Measurements from ENCODE around the gene CAMSAP1. TPM values are rescaled to one million over a fixed set of nuclear protein-coding genes. Genes with fewer than 3 reads are reported as not detected.

The CAMSAP1 gene
- total and polyA plus RNA-seq, 2 donors from 2014 or later: 3.3 to 38.6 TPM

DNA sequence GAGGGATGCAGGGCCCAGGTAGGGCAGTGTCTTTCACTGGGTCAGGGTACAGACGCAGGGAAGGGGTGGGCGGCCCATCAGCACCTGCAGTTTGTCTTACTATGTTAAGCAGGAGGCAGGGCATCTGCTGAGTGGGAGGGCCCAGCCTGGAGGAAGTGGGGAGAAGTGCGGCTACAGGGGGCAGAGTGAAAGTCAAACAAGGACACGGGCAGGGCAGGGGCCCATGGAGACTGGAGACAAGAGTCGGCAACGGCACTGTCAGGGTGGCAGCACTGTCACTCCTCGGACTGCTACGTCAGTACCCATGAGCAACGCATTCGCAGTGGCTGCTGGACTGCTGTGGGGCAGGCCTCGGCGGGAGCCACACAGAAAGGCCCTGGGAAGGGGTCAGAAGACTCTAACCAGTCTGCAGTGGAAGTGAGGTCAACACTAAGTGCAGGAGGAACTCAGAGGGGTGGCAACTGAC lies 19.7 kb downstream of the CAMSAP1 start:
- TF ChIP-seq, protein P1, sequence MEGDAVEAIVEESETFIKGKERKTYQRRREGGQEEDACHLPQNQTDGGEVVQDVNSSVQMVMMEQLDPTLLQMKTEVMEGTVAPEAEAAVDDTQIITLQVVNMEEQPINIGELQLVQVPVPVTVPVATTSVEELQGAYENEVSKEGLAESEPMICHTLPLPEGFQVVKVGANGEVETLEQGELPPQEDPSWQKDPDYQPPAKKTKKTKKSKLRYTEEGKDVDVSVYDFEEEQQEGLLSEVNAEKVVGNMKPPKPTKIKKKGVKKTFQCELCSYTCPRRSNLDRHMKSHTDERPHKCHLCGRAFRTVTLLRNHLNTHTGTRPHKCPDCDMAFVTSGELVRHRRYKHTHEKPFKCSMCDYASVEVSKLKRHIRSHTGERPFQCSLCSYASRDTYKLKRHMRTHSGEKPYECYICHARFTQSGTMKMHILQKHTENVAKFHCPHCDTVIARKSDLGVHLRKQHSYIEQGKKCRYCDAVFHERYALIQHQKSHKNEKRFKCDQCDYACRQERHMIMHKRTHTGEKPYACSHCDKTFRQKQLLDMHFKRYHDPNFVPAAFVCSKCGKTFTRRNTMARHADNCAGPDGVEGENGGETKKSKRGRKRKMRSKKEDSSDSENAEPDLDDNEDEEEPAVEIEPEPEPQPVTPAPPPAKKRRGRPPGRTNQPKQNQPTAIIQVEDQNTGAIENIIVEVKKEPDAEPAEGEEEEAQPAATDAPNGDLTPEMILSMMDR (IDR thresholded peaks at IDR 0.05; ENCODE audit: borderline replicate concordance, extremely low read depth, insufficient read depth): no peak
- H3K9me3 ChIP-seq (ENCODE audit: control insufficient read depth in 2 of 3, insufficient read depth in 1 of 3, low read length in 3 of 3): no peaks in the 10 kb centered on the region
- no peak overlapping the region for H3K27ac ChIP-seq (ENCODE audit: low read depth in 2 of 2, low read length in 2 of 2)
- FAIRE-seq: no peak
- DNase-seq: no peak
- intact Hi-C loops (cut with DNase I): no loop called here
- no peak overlapping the region for H3K4me3 ChIP-seq (ENCODE audit: low read length in 3 of 3)
- no peak overlapping the region for H3K9ac ChIP-seq (ENCODE audit: low read length in 3 of 3)
- H3K36me3 ChIP-seq (ENCODE audit: control insufficient read depth in 2 of 3, insufficient read depth in 3 of 3, low read length in 3 of 3): no peaks in the 10 kb centered on the region
- H3K4me1 ChIP-seq (ENCODE audit: control insufficient read depth in 2 of 3, insufficient read depth in 2 of 3, low read depth in 1 of 3, low read length in 3 of 3): peaks cover 0 to 7% (median 0%) of the 10 kb centered on the region in 3 donors
- no peaks in the 10 kb centered on the region for H3K27me3 ChIP-seq (ENCODE audit: control insufficient read depth, insufficient read depth, low read length)

DNA sequence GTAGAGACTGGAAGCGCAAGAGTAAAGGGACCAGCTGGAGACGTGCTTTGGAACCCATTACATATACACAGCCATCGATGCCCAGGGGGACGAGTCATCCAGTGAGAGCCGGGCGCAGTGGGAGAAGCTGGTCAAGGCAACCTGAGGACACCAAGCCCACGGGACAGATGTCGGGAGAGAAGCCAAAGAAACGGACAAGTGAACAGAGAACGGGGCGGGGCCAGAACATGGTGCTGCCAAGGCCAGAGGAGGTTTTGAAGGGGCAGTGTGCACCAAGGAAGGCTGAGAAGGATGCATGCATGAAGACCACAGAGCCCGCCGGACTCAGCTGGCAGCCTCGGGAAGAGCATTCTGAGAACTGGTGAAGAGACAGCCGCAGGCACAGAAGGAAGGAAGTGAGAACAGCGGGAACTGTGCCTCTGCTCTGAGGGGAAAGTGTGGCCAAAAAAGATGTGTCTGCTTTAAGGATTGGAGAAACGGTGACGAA lies 20.3 kb downstream of the CAMSAP1 start:
- Histone ChIP-seq H3K4me3 (ENCODE audit: low read length in 3 of 3) (no peak overlapping the region), H3K27me3 (ENCODE audit: control insufficient read depth, insufficient read depth, low read length) (no peaks in the 10 kb centered on the region), H3K27ac (ENCODE audit: low read depth in 2 of 2, low read length in 2 of 2) (no peak overlapping the region), H3K4me1 (ENCODE audit: control insufficient read depth in 2 of 3, insufficient read depth in 2 of 3, low read depth in 1 of 3, low read length in 3 of 3) (peaks cover 0 to 7% (median 0%) of the 10 kb centered on the region in 3 donors), H3K9me3 (ENCODE audit: control insufficient read depth in 2 of 3, insufficient read depth in 1 of 3, low read length in 3 of 3) (no peaks in the 10 kb centered on the region), H3K36me3 (ENCODE audit: control insufficient read depth in 2 of 3, insufficient read depth in 3 of 3, low read length in 3 of 3) (no peaks in the 10 kb centered on the region), H3K9ac (ENCODE audit: low read length in 3 of 3) (no peak overlapping the region)
- no peak for DNase-seq
- intact Hi-C loops (cut with DNase I): no loop called here
- FAIRE-seq: no peak
- TF ChIP-seq, protein P1 (IDR thresholded peaks at IDR 0.05; ENCODE audit: borderline replicate concordance, extremely low read depth, insufficient read depth): no peak

DNA sequence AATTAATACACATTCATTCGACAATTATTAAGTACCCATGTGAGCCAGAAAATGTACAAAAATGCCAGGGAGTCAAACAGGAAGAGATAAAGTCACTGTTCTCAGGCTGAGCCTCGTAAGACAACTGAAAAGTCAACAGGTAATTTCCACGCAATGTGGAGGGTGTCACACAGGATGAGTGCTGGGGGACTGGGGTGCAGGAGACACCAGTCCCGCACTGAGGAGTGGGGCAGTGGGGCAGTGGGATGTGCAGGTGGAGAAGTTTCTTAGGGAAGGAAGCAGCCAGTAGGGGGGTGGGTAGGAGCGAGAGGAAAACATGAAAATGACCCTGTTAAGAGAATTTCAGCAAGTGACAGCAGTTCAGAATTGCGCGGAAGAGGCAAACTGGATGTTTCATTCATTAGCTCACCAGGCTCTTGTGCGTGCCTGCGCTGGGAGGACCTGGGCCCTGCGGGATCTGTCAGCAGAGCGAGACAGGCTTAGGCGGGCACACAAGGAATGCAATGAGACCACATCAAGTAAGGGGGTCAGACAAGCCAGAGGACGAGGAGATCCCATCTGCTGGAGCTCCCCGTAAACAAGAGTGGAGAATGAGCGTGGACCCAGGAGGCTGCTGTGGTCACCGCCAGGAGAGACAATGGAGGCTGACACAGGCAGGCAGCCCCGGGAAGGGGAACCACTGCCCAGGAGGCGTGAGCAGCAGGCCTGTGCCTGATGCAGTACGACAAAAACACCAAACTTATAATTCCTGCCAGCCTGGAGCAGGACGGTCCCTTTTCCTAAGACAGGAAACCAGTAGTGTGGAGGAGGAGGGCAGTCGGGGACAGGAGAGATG lies 21.0 kb downstream of the CAMSAP1 start:
- intact Hi-C loops (cut with DNase I): no loop called here
- Histone ChIP-seq H3K4me3 (ENCODE audit: low read length in 3 of 3) (no peak overlapping the region), H3K4me1 (ENCODE audit: control insufficient read depth in 2 of 3, insufficient read depth in 2 of 3, low read depth in 1 of 3, low read length in 3 of 3) (peaks cover 0 to 7% (median 0%) of the 10 kb centered on the region in 3 donors), H3K9ac (ENCODE audit: low read length in 3 of 3) (no peak overlapping the region), H3K36me3 (ENCODE audit: control insufficient read depth in 2 of 3, insufficient read depth in 3 of 3, low read length in 3 of 3) (peaks cover 0 to 3% (median 0%) of the 10 kb centered on the region in 3 donors), H3K27ac (ENCODE audit: low read depth in 2 of 2, low read length in 2 of 2) (no peak overlapping the region), H3K27me3 (ENCODE audit: control insufficient read depth, insufficient read depth, low read length) (no peaks in the 10 kb centered on the region), H3K9me3 (ENCODE audit: control insufficient read depth in 2 of 3, insufficient read depth in 1 of 3, low read length in 3 of 3) (no peaks in the 10 kb centered on the region)
- FAIRE-seq (no peak), DNase-seq (no peak)
- TF ChIP-seq, protein P1 (IDR thresholded peaks at IDR 0.05; ENCODE audit: borderline replicate concordance, extremely low read depth, insufficient read depth): no peak
